Measurements from ENCODE around the gene CCDC102A. TPM values are rescaled to one million over a fixed set of nuclear protein-coding genes. Genes with fewer than 3 reads are reported as not detected.

CCDC102A gene
- total RNA-seq, 4 donors from 2014 or later: 1.7 to 10.7 (median 2.5) TPM

GRCh38 chr16:57475711-57476339, 60.5 kb downstream of the CCDC102A start:
- TF ChIP-seq POLR2A (IDR thresholded peaks at IDR 0.05): no peak
- TF ChIP-seq, protein P1, sequence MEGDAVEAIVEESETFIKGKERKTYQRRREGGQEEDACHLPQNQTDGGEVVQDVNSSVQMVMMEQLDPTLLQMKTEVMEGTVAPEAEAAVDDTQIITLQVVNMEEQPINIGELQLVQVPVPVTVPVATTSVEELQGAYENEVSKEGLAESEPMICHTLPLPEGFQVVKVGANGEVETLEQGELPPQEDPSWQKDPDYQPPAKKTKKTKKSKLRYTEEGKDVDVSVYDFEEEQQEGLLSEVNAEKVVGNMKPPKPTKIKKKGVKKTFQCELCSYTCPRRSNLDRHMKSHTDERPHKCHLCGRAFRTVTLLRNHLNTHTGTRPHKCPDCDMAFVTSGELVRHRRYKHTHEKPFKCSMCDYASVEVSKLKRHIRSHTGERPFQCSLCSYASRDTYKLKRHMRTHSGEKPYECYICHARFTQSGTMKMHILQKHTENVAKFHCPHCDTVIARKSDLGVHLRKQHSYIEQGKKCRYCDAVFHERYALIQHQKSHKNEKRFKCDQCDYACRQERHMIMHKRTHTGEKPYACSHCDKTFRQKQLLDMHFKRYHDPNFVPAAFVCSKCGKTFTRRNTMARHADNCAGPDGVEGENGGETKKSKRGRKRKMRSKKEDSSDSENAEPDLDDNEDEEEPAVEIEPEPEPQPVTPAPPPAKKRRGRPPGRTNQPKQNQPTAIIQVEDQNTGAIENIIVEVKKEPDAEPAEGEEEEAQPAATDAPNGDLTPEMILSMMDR (IDR thresholded peaks at IDR 0.05): peak; percentile 31 to 59 (median 44)
- H3K36me3 ChIP-seq: peaks cover 0 to 41% (median 0%) of the 10 kb centered on the region in 3 donors
- no peak overlapping the region for H3K4me3 ChIP-seq
- H3K4me1 ChIP-seq: peaks cover 6 to 70% (median 11%) of the 10 kb centered on the region in 4 donors
- peak in 2 of 3 donors; percentile 67 to 81 for DNase-seq
- H3K27me3 ChIP-seq: no peaks in the 10 kb centered on the region
- H3K9me3 ChIP-seq: no peaks in the 10 kb centered on the region
- H3K27ac ChIP-seq: peak overlapping the region in 1 of 4 donors; percentile 43

DNA sequence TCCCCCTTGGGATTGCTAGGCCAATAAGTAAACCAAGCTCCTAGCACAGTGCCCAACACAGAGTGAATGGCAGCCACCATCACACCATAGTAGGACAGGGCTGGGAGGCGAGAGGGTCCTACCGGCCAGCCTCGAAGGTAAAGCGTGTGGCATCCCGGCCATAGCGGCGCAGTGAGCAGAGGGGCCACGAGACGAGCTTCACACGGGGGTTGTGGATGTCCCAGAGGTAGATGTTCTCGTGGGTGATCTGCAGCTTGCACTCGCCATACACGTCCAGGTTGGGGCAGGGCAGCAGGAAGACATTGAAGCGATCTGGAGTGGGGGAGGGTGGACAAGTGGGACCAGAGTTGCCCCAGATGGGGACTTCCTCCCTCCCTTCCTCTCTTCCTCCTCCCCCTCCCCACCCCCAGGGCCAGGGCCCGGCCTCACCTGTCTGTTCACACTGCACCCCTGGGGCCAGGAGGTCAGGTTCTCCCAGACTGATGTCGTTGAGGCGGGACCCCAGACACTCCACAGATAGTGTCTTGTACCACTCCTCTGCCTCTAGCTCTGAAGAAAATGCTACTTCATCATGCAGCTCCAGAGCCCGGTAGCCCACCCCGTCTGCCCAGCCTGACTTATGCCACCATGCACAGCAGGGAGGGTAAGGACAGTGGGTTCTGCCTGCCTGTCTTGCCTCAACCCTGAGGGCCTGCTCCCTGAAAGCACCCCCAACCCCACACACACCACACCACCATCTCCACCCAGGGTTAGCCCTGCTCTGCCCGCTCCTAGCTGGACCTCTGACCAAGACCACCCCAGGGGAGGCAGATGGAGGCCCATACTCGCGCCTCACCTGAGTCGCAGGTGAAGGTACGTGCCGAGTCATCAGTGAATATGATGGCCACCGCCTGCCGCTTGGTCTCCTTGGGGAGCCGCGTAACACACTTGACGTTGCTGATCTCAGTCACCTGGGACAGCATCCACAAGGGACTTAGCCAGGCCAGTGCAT, 61.4 kb downstream of the CCDC102A start:
- peak in 1 of 3 donors; percentile 44 for DNase-seq
- Histone ChIP-seq H3K4me1 (peaks cover 6 to 70% (median 15%) of the 10 kb centered on the region in 4 donors), H3K36me3 (peaks cover 0 to 49% (median 0%) of the 10 kb centered on the region in 3 donors), H3K27ac (no peak overlapping the region), H3K27me3 (no peaks in the 10 kb centered on the region), H3K4me3 (no peak overlapping the region), H3K9me3 (no peaks in the 10 kb centered on the region)
- TF ChIP-seq, protein P1 (IDR thresholded peaks at IDR 0.05): no peak
- TF ChIP-seq POLR2A (IDR thresholded peaks at IDR 0.05): no peak

- no peaks in the 10 kb centered on the region for H3K27me3 ChIP-seq
- no peak for TF ChIP-seq POLR2A (IDR thresholded peaks at IDR 0.05)
- TF ChIP-seq, protein P1 (IDR thresholded peaks at IDR 0.05): no peak
- no peaks in the 10 kb centered on the region for H3K9me3 ChIP-seq
- no peak overlapping the region for H3K4me3 ChIP-seq
- H3K27ac ChIP-seq: no peak overlapping the region
- peaks cover 0 to 60% (median 0%) of the 10 kb centered on the region in 3 donors for H3K36me3 ChIP-seq
- no peak for DNase-seq
- peaks cover 6 to 67% (median 12%) of the 10 kb centered on the region in 4 donors for H3K4me1 ChIP-seq
Observed at GRCh38 chr16:57473906-57474305, 62.5 kb downstream of the CCDC102A start.

DNA sequence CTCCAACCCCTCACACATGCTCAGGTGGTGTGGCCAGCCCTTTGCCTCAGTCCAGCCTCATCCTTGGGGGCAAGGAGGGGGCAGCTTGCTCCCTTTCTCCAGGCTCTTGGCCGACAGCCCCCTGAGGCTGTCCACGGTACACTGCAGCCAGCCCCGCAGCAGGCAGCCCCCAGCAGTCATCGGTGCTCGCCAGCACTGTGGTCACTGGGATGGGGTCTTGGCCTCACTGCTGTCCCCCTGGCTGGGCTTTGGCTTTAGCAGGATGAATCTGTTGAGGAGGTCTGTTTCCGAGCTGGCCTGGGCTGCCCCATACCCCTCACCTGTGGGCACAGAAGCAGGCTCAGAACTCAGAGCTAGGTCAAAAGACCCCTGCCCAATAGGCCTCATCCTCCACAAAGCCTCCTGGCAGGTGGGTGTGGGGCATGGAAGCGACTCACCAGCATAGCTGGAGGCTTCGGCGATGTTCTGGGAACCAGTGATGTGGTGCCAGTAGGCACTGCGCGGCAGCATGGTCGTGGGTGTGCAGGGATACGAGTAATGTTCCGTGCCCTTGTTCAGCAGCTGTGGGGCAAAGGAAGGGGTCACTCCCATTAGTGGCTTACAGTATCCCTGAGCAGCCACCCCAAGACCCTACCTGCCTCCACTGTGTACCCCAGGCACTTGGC, 63.1 kb downstream of the CCDC102A start:
- H3K27me3 ChIP-seq: no peaks in the 10 kb centered on the region
- H3K4me1 ChIP-seq: peaks cover 5 to 62% (median 10%) of the 10 kb centered on the region in 4 donors
- no peak for TF ChIP-seq POLR2A (IDR thresholded peaks at IDR 0.05)
- TF ChIP-seq, protein P1 (IDR thresholded peaks at IDR 0.05): no peak
- peak in 1 of 3 donors; percentile 5 for DNase-seq
- no peak overlapping the region for H3K4me3 ChIP-seq
- H3K36me3 ChIP-seq: peaks cover 0 to 66% (median 0%) of the 10 kb centered on the region in 3 donors
- H3K9me3 ChIP-seq: no peaks in the 10 kb centered on the region
- H3K27ac ChIP-seq: peak overlapping the region in 2 of 4 donors; percentile 71 to 81

DNA sequence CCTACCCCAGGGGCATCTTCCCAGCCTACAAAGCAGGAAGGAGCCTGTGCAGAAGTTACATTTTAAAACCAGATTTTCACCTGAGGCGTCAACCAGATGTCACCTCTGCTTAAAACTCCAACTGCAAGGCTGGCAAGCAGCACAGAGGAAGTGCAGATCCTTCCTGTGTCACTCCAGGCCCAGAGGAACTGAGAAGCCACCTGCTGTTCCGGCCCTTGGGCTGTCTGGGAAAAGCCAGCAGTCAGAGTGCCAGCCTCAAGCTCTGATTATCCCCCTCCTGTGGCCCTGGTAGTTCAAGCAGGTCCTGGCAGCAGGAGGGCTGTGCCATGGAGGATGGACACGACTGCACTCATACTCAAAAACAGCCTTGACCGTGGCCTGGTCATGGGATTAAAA, 63.7 kb downstream of the CCDC102A start:
- DNase-seq: peak in 1 of 3 donors; percentile 10
- peaks cover 0 to 72% (median 0%) of the 10 kb centered on the region in 3 donors for H3K36me3 ChIP-seq

More for the DNA sequence above, 63.7 kb downstream of the CCDC102A start:
- Histone ChIP-seq H3K27me3 (no peaks in the 10 kb centered on the region), H3K4me3 (no peak overlapping the region), H3K27ac (peak overlapping the region in 3 of 4 donors; percentile 26 to 81 (median 71)), H3K9me3 (no peaks in the 10 kb centered on the region), H3K4me1 (peaks cover 0 to 56% (median 8%) of the 10 kb centered on the region in 4 donors)
- no peak for TF ChIP-seq POLR2A (IDR thresholded peaks at IDR 0.05)
- TF ChIP-seq, protein P1 (IDR thresholded peaks at IDR 0.05): no peak
